ENCODE measurements around the gene ANK3.

The ANK3 gene

DNA sequence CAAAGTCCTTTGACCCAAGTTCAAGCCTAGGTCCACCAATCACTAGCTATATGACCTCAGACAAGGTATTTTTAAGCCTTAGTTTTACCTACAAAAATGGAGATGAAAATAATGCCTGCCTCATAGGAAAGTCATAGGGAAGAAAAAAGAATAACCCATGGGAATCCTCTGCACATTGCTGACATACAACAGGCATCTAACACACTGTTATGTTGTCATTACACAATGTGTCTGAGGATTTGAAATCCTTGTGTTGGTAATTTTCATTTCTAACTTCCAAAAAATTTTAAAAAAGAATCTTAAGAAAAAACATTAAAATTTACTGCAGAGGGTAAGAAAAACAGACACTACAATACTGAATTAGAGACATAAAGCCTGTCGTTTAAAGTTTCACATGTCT lies 5.7 kb downstream of the ANK3 start:
- H3K4me3 ChIP-seq: no peak overlapping the region
- H3K27ac ChIP-seq: no peak overlapping the region

DNA sequence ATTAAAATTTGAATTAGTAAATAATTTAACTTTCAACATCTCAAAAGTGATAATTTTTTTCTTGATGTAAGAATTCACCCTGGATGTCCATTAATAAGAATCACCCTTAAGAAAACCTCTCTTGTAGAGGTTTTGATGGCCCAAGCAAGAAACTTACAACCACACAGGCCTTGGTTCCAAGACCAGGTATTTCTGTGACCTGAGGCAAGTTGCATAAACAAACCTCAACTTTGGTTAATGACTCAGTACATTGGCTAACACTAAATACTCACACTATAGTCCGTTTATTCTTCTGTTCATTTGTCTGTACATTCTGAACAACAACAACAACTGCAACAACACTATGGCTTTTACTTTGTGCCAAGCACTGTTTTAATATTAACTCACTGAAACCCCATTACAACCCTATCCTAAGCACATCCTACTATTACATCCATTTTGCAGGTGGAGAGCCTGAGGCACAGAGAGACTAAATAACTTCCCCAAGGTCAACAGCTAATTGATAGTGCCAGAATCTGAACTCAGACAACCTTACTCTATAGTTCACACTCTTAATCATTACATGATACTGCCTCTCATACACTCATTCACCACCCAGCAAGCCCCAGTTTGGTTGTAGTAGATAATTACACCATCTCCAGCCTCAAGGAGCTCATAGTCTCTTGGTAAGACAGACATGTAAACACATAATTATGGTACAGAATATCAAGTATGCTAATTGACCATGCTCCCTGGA lies 6.6 kb downstream of the ANK3 start:
- H3K4me3 ChIP-seq: no peak overlapping the region

GRCh38 chr10:60380781-60381180 lies 8.9 kb downstream of the ANK3 start:
- H3K4me3 ChIP-seq: no peak overlapping the region
- H3K27ac ChIP-seq: no peak overlapping the region

More for the DNA sequence above, 6.6 kb downstream of the ANK3 start:
- H3K27ac ChIP-seq: no peak overlapping the region

- no peak overlapping the region for H3K27ac ChIP-seq
These were observed 11.7 kb downstream of the ANK3 start for GRCh38 chr10:60377955-60378354.

DNA sequence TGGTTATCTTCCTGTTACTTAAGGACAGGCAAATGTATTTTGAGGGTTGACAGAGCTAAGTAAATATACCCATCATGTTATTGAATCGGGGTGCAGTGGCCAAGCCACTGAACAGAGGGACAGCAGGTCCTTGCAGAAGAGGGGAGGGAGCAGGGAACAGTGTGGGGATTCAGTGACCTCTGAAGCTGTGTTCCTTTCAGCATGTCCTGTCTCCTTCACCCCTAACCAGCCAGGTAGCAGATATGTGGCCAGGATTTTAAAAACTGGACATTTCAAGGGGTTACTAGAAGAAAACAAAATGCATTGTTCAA lies 12.7 kb downstream of the ANK3 start:
- no peak overlapping the region for H3K27ac ChIP-seq

More at GRCh38 chr10:60377955-60378354, 11.7 kb downstream of the ANK3 start:
- H3K4me3 ChIP-seq: no peak overlapping the region

DNA sequence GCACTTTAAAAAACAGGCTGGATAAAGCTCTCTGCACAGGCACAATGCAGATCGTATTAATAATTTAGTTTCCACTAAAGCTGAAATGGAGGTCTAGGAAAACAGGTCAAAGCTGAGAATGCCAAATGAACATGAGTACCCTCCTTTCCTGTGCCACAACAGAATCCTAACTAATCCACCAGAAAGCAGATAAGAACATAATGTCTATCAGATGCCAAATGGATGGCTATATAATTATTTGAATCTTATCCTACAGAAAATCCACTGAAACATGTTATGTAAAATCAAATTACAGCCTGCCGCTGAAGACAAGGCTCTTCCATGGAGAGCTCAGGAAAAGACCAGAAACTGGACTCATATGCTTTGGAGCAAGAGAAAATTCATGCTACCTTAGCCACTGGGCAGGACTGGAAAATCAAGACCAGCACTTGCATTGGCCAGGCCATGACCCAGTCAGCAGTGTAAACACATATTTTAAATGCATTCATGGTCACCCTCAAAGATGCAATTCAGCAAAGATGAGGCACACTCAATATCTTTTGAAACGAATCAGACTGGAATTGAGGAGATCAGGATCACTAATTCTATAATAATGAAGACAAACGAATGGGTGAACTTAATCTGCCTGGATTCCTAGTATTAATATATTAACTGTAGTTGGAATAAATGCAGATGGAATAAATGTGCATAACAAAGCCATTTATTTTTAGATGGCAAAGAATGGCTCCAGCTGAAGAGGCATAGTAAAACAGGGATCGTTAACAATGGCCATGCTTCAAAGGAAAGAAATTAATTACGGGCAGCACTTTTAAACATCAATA lies 13.2 kb downstream of the ANK3 start:
- Histone ChIP-seq H3K27ac (no peak overlapping the region), H3K4me3 (no peak overlapping the region)

More for the DNA sequence above, 12.7 kb downstream of the ANK3 start:
- no peak overlapping the region for H3K4me3 ChIP-seq

- H3K27ac ChIP-seq: no peak overlapping the region
- H3K4me3 ChIP-seq: no peak overlapping the region
These were observed 14.2 kb downstream of the ANK3 start for GRCh38 chr10:60375293-60376004.

DNA sequence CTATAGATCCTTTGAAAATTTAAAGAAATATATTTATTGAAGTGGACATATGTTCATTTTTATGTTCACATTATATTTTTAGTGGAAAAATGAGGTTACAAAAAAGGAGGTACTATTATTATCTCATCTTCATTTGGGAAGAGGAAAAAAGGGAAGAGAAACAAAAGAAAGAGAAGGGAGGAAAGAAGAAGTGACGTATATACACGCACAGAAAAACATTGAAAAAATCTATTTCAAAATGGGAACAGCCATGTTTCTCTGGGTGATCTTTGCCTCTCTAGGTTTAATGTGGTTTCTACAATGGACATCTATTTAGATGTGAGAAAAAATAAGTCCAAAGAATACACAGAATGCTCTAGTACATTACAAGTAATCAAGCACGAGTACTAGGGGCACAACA lies 14.8 kb downstream of the ANK3 start:
- no peak overlapping the region for H3K27ac ChIP-seq
- H3K4me3 ChIP-seq: no peak overlapping the region

DNA sequence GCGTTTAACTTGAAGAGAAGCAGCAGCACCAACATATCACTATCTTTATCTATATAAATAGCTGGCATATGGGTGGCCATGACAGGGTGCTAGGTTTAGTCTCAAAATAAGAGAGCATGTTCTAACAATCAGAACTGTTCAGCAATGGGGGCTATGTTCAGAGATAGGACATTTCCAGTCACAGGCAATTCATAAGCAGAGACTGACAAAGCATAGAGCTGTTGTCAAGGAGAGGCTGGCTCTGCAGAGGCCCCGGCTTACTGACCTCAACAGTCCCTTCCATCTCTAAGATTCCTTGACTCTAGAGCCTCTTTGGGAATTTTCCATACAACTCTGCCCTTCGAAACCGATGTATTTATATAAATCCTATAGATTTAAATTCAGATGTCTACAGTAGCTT lies 17.2 kb downstream of the ANK3 start:
- Histone ChIP-seq H3K27ac (no peak overlapping the region), H3K4me3 (no peak overlapping the region)

DNA sequence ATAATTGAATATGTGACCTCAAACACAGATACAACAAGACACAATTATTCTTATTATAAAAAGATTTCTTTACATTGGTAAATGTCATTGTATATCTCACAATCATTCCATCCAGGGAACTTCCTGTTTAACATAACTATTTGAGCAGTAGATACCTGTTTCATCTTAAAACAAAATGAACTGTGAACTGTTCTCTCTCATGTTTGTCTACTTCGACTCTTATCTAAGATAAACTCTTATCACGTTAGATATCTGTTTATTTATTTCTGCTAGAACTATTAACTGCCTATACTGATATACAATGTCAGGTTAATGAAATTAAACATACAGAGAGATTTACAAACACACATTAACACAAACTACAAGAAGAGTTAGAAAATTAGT lies 20.1 kb downstream of the ANK3 start:
- no peak overlapping the region for H3K27ac ChIP-seq
- no peak overlapping the region for H3K4me3 ChIP-seq

DNA sequence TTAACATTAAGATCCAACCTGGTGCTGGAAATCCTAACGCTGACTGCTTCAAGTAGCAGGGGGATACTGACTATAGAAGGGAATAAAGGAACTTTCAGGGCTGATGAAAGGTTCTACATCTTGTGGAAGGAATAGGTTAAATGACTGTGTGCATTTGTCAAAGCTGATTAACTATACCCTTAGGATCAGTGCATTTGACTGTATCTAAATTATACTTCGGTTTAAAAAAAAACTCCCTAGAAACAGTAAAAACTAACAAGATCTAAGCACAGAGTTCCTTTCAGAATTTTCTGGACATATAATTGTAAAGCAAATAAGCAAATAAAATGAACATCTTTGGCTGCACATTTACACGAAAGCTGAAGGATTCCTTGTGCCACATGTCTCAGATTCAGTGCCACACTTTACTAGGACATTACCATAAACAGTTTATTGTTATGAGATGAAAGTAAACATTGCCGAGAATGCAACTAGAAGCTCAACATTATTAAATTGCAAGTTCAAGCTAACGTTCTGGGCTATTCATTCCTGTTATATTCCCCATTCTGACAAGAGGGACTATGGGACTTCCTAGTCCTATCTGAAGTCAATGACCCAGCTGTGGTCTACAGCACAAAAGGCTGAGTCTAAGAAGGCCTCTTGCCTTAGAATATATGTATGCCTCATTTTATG lies 20.7 kb downstream of the ANK3 start:
- Histone ChIP-seq H3K4me3 (no peak overlapping the region), H3K27ac (no peak overlapping the region)

DNA sequence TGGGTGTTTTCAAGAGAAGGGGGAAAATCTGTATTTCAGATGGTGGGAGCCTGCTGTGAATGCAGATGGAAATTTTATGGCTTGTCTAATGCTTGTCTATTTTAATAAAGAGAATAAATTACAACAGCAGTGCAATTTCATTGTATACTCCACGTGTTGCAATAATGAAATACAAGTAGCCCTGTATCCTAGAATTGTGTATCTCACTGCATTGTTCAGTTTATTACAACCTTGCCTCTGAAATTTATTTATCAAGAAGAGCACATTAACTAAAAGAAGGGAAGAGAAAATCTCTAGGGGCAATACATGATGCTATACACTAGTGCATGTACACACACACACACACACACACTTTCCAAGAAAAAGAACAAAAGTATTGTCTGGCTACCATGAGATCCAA lies 21.8 kb downstream of the ANK3 start:
- no peak overlapping the region for H3K27ac ChIP-seq

GRCh38 chr10:60367431-60367830 lies 22.2 kb downstream of the ANK3 start:
- no peak overlapping the region for H3K4me3 ChIP-seq
- peak overlapping the region in 1 of 21 experiments; percentile 6 for H3K27ac ChIP-seq

More for the DNA sequence above, 21.8 kb downstream of the ANK3 start:
- no peak overlapping the region for H3K4me3 ChIP-seq

DNA sequence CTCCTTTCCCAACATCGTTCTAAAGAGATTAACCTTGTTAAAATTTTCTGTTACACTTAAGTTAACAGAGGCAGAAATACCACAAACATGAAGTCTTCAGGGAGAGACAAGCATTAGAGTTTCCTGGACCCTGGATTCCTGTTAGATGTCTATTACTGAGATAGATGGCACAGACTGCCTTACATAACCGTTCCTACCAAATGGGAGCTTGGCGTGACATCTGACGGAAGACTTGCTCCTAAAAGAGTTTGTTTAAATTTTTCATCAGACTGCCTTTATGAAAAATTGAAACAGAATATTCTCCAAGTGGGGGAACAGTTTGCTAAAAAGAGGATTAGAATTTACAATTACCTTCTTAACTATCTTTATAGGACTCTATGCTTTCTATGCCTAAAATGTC lies 22.7 kb downstream of the ANK3 start:
- H3K27ac ChIP-seq: no peak overlapping the region
- H3K4me3 ChIP-seq: no peak overlapping the region

DNA sequence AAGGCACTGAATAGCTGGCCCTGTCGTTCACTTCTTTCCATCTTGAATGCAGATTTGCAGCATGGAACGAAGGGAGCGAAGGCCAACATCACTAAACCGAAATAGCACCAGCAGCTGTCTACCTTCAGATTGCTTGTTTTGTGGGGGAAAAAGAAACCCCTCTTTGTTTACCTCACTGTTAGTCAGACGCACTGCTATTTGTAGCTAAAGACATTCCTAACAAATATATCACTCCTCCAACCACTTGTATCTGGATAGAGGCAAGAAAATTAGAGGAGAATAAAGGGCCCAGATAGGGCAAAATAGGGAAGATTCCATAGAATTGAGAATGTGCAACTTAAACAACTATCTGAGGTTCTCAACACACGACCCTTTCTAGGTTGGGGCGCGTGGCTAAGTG lies 26.5 kb downstream of the ANK3 start:
- Histone ChIP-seq H3K4me3 (no peak overlapping the region), H3K27ac (no peak overlapping the region)

- H3K27ac ChIP-seq: no peak overlapping the region
- H3K4me3 ChIP-seq: no peak overlapping the region
These were observed 27.2 kb downstream of the ANK3 start for GRCh38 chr10:60362461-60362860.

- Histone ChIP-seq H3K27ac (no peak overlapping the region), H3K4me3 (no peak overlapping the region)
These were observed 30.6 kb downstream of the ANK3 start for GRCh38 chr10:60359066-60359465.

- Histone ChIP-seq H3K27ac (no peak overlapping the region), H3K4me3 (no peak overlapping the region)
These were observed 31.4 kb downstream of the ANK3 start for GRCh38 chr10:60358282-60358681.

- Histone ChIP-seq H3K4me3 (no peak overlapping the region), H3K27ac (no peak overlapping the region)
These were observed 36.0 kb downstream of the ANK3 start for GRCh38 chr10:60353519-60354258.

- H3K4me3 ChIP-seq: no peak overlapping the region
- H3K27ac ChIP-seq: no peak overlapping the region
These were observed 37.6 kb downstream of the ANK3 start for GRCh38 chr10:60352105-60352504.
